SKM-1 treated with dmso at 0.1 percent for 144 hours (cell line): Measurements from ENCODE around the gene SORCS2.
A peak's percentile ranks its signal among the peaks of the same experiment; 100 is the strongest.

Source experiments
- DNase-seq: peaks from one replicate; lab custom pipeline; 2025; ENCODE audit not compliant: unreplicated experiment; lab: John Stamatoyannopoulos, UW

SORCS2 gene

GRCh38 chr4:7711307-7711963 lies 519.1 kb downstream of the SORCS2 start:
- no peak for DNase-seq

GRCh38 chr4:7712021-7712671 lies 519.8 kb downstream of the SORCS2 start:
- no peak for DNase-seq

- DNase-seq: no peak
Observed at GRCh38 chr4:7713757-7714156, 521.4 kb downstream of the SORCS2 start.

GRCh38 chr4:7714176-7714575 lies 521.8 kb downstream of the SORCS2 start:
- DNase-seq: no peak

- DNase-seq: no peak
Observed at GRCh38 chr4:7714738-7715137, 522.4 kb downstream of the SORCS2 start.

GRCh38 chr4:7715271-7716009 lies 523.1 kb downstream of the SORCS2 start:
- no peak for DNase-seq

- DNase-seq: no peak
Observed at GRCh38 chr4:7716010-7716721, 523.8 kb downstream of the SORCS2 start.

- no peak for DNase-seq
Observed at GRCh38 chr4:7717161-7717560, 524.8 kb downstream of the SORCS2 start.

- no peak for DNase-seq
Observed at GRCh38 chr4:7717946-7718490, 525.7 kb downstream of the SORCS2 start.

GRCh38 chr4:7719354-7720174 lies 527.2 kb downstream of the SORCS2 start:
- peak; percentile 38 for DNase-seq

- DNase-seq: no peak
Observed at GRCh38 chr4:7721984-7722551, 529.7 kb downstream of the SORCS2 start.

GRCh38 chr4:7722766-7723387 lies 530.5 kb downstream of the SORCS2 start:
- DNase-seq: peak; percentile 28

GRCh38 chr4:7723625-7724024 lies 531.3 kb downstream of the SORCS2 start:
- no peak for DNase-seq

- DNase-seq: no peak
Observed at GRCh38 chr4:7725951-7726350, 533.6 kb downstream of the SORCS2 start.

- no peak for DNase-seq
Observed at GRCh38 chr4:7726665-7727413, 534.5 kb downstream of the SORCS2 start.

GRCh38 chr4:7727749-7728148 lies 535.4 kb downstream of the SORCS2 start:
- no peak for DNase-seq

- DNase-seq: no peak
Observed at GRCh38 chr4:7731437-7731836, 539.1 kb downstream of the SORCS2 start.

- no peak for DNase-seq
Observed at GRCh38 chr4:7732263-7732662, 539.9 kb downstream of the SORCS2 start.

- no peak for DNase-seq
Observed at GRCh38 chr4:7733201-7733600, 540.9 kb downstream of the SORCS2 start.
